Stimulated activated CD4-positive, alpha-beta T cell treated with anti-CD3 and anti-CD28 coated beads, Interleukin-1b, Interleukin-23, amount 100 ng/mL, for 1 hour (primary cell): ENCODE measurements around the gene KRTAP3-3.
"Not testable (repeated sequence)": the region's sequence is repeated elsewhere in the genome, so short reads cannot be mapped to it uniquely, and the experiment has no call there.

ENCODE experiments used
- DNase-seq, 2 donors: peaks; one replicate each; pipeline ENCODE4 v3.0.0-alpha.2; 2020; ENCODE audit warnings: low read depth in 2 of 2

The KRTAP3-3 gene

GRCh38 chr17:40993839-40994238 lies at the start of gene KRTAP3-3:
TSS of gene KRTAP3-3 (minus strand) at chr17:40994164. CDS start at chr17:40994097, 67 bp downstream.
- DNase-seq = no peak

DNA sequence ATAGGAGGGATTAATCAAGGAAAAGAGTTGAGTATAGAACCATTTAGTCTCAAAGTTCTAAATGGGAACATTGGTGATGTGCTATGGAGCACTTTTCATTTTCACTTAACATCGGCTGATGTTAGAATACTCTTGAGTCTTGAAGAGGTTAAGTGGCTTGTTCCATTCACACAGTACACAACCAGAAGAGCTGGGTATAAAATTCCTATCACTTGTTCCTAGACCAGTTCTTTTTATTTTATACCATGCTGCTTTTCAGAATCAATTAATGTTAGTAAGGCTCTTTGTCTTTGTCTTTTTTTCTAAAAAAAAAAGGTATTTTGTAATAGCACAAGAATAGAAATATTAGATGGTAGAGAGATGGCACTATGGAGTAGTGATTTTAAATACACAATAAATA lies 49.0 kb upstream of the KRTAP3-3 start:
- no peak for DNase-seq

GRCh38 chr17:41040783-41041571 lies 47.0 kb upstream of the KRTAP3-3 start, which contains the start of gene KRTAP1-1:
TSS of gene KRTAP1-1 (minus strand) at chr17:41041450. CDS start at chr17:41041397, 53 bp downstream.
- not testable (repeated sequence) for DNase-seq

GRCh38 chr17:41037853-41038350 lies 43.9 kb upstream of the KRTAP3-3 start:
- no peak for DNase-seq

GRCh38 chr17:41034346-41034935 lies 40.5 kb upstream of the KRTAP3-3 start, which contains the start of gene KRTAP1-3:
TSS of gene KRTAP1-3 (minus strand) at chr17:41034874. CDS start at chr17:41034821, 53 bp downstream.
- not testable (repeated sequence) for DNase-seq

GRCh38 chr17:41029633-41030245 lies 35.8 kb upstream of the KRTAP3-3 start, which contains the start of gene KRTAP1-4:
TSS of gene KRTAP1-4 (minus strand) at chr17:41030195. CDS start at chr17:41030078, 117 bp downstream.
- DNase-seq = no peak

DNA sequence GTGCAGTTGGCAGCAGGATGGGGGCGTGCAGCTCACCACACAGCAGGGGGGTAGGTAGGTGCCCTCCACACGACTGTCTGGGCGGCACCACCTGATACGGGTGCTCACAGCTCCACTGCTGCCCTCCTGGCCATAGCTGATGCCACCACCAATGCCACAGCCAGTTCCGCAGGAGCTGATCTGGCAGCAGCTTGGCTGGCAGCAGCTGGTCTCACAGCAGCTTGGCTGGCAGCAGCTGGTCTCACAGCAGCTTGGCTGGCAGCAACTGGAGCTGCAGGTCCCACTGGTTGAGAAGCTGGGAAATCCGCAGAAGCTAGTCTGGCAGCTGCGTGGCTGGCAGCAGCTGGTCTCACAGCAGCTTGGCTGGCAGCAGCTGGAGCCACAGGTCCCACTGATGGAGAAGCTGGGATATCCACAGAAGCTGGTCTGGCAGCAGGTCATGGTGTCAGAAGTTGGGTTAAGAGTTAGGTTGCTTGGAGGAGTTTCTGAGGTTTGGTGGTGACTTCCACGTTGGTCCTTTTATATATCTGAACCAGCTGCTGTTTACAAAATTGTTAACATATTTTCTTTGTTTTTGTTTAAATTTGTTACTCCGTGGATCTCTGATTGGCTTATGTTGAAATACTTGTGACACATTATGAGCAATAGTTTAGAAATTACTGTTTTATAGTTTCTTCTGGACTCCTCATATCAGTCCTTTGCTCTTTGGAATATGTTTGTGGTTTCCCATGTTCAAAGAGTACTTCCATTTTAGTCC lies 32.9 kb upstream of the KRTAP3-3 start, which contains the start of gene KRTAP1-5:
Gene KRTAP1-5 (minus strand): TSS at position 494 of the 757 bp plus-strand sequence. CDS start 53 bp downstream, at position 441.
- no peak for DNase-seq

- DNase-seq = no peak
These were observed 30.7 kb upstream of the KRTAP3-3 start for GRCh38 chr17:41024697-41025096.

- no peak for DNase-seq
These were observed 26.4 kb upstream of the KRTAP3-3 start for GRCh38 chr17:41020336-41020735.

DNA sequence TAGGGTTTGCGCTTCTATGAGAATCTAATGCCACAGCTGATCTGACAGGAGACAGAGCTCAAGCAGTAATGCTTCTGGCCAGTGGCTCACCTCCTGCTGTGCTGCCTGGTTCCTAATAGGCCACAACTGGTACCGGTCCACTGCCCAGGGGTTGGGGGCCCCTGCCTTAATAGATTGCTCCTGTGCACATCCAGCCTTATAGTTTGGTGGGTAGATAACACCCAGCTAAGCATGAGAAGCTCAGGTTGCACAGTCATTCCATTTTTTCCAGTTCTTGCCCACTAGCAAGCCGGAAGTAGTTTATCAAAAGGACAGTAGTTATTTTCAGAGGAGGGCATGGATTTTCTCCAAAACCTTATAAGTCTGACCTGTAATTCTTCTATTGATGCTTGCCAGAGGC lies 25.5 kb upstream of the KRTAP3-3 start:
- DNase-seq = no peak

GRCh38 chr17:41018541-41018940 lies 24.6 kb upstream of the KRTAP3-3 start:
- no peak for DNase-seq

- DNase-seq = no peak
These were observed 22.7 kb upstream of the KRTAP3-3 start for GRCh38 chr17:41016578-41017215.

DNA sequence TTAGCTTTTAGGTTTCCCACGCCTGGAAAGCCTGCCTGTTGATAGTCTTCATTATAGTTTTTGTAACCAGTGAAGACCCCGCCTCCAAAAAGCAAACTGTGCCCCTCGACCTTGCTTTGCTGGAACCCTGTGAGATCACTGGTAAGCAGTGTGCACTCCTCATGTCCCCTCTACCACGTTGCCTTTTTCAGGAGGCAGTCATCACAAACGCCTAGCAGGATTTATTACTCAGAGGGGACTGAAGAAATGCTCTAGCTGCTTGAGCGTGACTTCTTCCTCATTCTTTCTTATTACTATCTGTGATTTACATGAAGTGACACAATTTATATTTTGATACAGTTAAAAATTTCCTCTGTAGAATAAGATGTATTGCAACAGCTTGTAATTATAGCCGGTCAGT lies 21.5 kb upstream of the KRTAP3-3 start:
- no peak for DNase-seq

DNA sequence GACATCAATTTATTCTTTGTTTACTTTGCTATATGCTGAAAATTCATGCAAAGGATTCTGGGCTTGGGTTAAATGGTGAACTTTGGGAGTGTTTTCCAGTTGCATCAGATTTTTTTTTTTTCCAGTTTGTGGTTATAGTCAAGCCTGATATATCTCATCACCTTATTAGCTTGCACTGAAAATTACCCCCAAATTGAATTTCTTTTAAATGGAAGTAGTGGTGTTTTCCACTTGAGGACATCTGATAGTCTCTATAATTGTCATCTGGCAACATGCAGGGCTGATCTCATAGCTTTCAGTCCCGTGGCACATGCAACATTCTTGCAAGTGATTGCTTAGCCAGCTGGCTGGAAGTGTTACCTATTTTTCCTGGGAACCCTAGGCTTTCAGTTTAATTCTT lies 19.6 kb upstream of the KRTAP3-3 start:
- no peak for DNase-seq

- no peak for DNase-seq
These were observed 19.2 kb upstream of the KRTAP3-3 start for GRCh38 chr17:41013181-41013580.

GRCh38 chr17:41012326-41013120 lies 18.6 kb upstream of the KRTAP3-3 start:
- no peak for DNase-seq

DNA sequence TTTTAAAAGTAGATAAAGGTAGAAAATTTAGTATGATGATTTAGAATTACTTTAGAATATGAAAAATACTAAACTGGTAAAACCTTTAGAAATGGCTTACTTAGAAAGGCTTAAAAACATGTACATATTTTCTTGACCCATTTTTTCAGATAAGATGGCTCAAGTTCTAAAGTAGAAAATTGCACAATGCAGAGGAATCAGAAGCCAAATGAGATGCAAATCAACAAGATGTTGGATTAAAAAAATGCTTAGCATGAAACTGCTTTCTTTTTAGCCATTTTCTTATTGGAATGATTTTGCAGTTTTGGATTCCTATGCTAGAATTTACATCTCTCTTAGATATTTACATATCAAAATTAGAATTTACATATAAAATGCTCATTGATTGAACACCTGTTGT lies 16.5 kb upstream of the KRTAP3-3 start:
- no peak for DNase-seq

- no peak for DNase-seq
These were observed 16.0 kb upstream of the KRTAP3-3 start for GRCh38 chr17:41009936-41010335.

GRCh38 chr17:41009301-41009760 lies 15.4 kb upstream of the KRTAP3-3 start:
- DNase-seq = no peak

GRCh38 chr17:41008811-41009210 lies 14.8 kb upstream of the KRTAP3-3 start, which contains the start of gene KRTAP3-1:
TSS of gene KRTAP3-1 (minus strand) at chr17:41009128. CDS start at chr17:41009074, 54 bp downstream.
- DNase-seq = no peak
